NB4 (cell line): ENCODE measurements around the gene PSME1.

Source experiments
- DNase-seq: peaks from one replicate; pipeline ENCODE4 v3.0.0; 2010; ENCODE audit warnings: low read depth
- H3K4me3 ChIP-seq: one replicate; pipeline ENCODE4 v1.5.1; 2011; ENCODE audit warnings: mild to moderate bottlenecking, low read depth, low read length, moderate library complexity
- CTCF ChIP-seq: IDR thresholded peaks from one replicate; pipeline ENCODE4 v1.5.1; 2012; ENCODE audit warnings: low read depth, low read length
- MAX ChIP-seq: IDR thresholded peaks from 2 replicates; pipeline ENCODE4 v1.6.1; 2011; ENCODE audit warnings: low read depth, low read length
- MYC ChIP-seq: IDR thresholded peaks from 2 replicates; pipeline ENCODE4 v1.6.1; 2011; ENCODE audit warnings: low read depth, low read length
- POLR2A ChIP-seq: IDR thresholded peaks from 2 replicates; pipeline ENCODE4 v1.6.1; 2011; ENCODE audit warnings: mild to moderate bottlenecking; ENCODE audit not compliant: insufficient read length; ENCODE audit errors: extremely low read depth

The PSME1 gene

GRCh38 chr14:24156840-24157239 lies 20.8 kb downstream of the PSME1 start:
- DNase-seq = no peak
- H3K4me3 ChIP-seq = no peak overlapping the region
- TF ChIP-seq CTCF (no peak), MAX (no peak), MYC (no peak), POLR2A (no peak)

DNA sequence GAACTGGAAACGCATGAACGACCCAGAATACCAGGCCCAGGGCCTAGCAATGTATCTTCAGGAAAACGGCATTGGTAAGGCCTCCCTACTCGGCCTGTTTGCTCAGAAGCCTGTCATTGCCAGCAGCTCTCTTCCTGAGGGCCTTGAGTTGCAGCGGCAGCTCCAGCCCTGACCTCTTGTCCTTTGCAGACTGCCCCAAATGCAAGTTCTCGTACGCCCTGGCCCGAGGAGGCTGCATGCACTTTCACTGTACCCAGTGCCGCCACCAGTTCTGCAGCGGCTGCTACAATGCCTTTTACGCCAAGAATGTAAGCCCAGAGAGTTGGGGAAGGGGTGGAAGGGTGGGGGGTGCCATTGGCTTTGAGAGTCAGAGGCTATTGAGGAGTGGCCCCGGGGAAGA lies 21.3 kb downstream of the PSME1 start:
- DNase-seq = no peak
- no peak for TF ChIP-seq MYC
- TF ChIP-seq MAX = no peak
- TF ChIP-seq POLR2A = no peak
- TF ChIP-seq CTCF = no peak
- no peak overlapping the region for H3K4me3 ChIP-seq

DNA sequence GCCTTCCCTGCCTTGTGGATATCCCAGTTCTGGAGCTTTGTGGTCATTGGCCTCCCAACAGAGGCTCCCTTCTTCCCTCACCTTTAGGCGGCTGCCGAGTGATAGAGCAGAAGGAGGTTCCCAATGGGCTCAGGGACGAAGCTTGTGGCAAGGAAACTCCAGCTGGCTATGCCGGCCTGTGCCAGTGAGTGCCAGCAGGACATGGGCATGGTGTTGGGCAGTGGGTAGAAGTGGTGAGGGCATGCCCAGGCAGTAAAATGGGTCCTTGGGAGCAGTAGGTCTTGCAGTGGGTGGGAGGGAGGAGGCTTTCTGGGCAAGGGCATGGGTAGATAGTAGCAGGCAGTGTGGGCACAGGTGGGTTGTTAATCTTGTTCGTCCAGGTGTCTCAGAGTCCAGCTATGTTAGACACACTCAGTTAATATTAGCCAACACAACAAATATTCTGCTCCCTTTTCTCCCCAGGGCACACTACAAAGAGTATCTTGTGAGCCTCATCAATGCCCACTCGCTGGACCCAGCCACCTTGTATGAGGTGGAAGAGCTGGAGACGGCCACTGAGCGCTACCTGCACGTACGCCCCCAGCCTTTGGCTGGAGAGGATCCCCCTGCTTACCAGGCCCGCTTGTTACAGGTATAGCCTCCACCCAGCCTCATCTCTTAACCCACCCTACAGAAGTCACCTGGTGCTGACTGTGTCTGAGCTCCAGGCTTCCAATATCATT lies 23.9 kb downstream of the PSME1 start:
- no peak overlapping the region for H3K4me3 ChIP-seq
- TF ChIP-seq CTCF (no peak), MYC (no peak), MAX (no peak), POLR2A (no peak)
- no peak for DNase-seq

GRCh38 chr14:24160499-24160849 lies 24.5 kb downstream of the PSME1 start:
- H3K4me3 ChIP-seq = no peak overlapping the region
- no peak for DNase-seq
- TF ChIP-seq CTCF (no peak), POLR2A (no peak), MYC (no peak), MAX (no peak)

DNA sequence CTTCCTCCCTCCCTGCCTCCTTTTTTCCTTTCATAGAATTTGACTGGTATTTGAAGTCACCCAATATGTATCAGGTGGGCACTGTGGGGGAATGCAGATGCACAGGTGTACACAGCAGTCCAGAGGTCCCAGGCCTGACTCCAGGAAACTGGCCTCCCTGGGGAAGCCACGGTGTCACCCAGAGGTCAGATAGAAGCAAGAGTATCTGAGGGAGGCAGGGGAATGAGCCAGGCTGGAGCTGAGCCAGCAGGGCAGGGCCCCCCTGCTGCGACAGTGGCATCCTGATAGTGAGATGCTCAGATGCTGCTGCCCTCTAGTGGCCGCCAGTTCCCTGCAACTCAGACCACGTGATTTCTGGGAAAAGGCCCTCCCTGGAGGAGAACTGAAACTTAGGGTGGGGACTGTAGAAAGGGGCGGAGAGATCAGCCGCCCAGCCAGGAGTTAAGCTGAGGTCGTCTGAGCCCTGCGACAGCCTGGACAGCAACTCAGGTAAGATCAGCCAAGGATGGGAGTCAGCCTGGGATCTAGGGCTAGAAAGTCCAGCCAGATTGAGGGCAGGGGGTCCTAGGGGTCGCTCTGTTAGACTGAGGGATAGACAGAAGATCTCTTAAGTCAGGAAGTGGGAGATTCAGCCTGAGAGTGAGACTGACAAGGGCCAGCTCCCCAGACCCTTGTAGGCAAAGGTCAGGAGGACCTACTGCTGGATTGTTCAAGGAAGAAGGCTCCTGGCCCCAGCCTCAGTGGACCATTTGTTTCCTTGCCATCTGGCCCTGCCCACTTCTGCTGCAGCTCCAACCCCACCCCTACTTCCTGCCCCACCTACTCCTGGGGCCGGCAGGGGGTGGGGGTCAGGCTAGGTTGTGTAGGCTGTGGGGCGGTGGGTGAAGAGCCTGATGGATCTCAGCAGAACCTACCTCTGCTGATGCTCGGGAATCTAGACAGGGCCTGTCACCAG lies 25.1 kb downstream of the PSME1 start, which contains the start of gene IRF9:
Gene IRF9, plus strand, starts transcription at position 416 of the 955 bp plus-strand sequence. CDS start 880 bp downstream, outside the sequence.
- TF ChIP-seq MYC (peak; percentile 76; the same call in 1 of the 2 replicates), MAX (peak; percentile 99), POLR2A (no peak), CTCF (peak; percentile 71)
- DNase-seq = peak; percentile 96
- H3K4me3 ChIP-seq = peak within 1 kb of the TSS; percentile 78
